Mesothelial cell of epicardium (in vitro differentiated cells): ENCODE measurements around the gene SYT9. TPM values are rescaled to one million over a fixed set of nuclear protein-coding genes. Genes with fewer than 3 reads are reported as not detected.
A peak's percentile ranks its signal among the peaks of the same experiment; 100 is the strongest.

Experiments used
- DNase-seq, 2 experiments: peaks; one replicate each; pipeline ENCODE4 v3.0.0; 2021; ENCODE audit warnings: low spot score in 2 of 2; ENCODE audit not compliant: unreplicated experiment in 2 of 2
- H3K27ac Mint-ChIP-seq: 2 replicates; pipeline ENCODE4 v1.8.0; 2021; ENCODE audit warnings: mixed read lengths
- H3K27me3 Mint-ChIP-seq: 2 replicates; pipeline ENCODE4 v1.8.0; 2021; ENCODE audit warnings: low read depth, mixed read lengths
- H3K36me3 Mint-ChIP-seq: 2 replicates; pipeline ENCODE4 v1.8.0; 2021; ENCODE audit warnings: mixed read lengths
- H3K4me1 Mint-ChIP-seq: 2 replicates; pipeline ENCODE4 v1.8.0; 2021; ENCODE audit warnings: mixed read lengths
- H3K4me3 Mint-ChIP-seq: 2 replicates; pipeline ENCODE4 v1.8.0; 2021; ENCODE audit warnings: mild to moderate bottlenecking, moderate library complexity, mixed read lengths
- H3K9me3 Mint-ChIP-seq: 2 replicates; pipeline ENCODE4 v1.8.0; 2021; ENCODE audit warnings: mixed read lengths
- CTCF ChIP-seq: fragments of 200-600 bp; sonication (generic); IDR thresholded peaks from one replicate; pipeline ENCODE4 v1.5.0; 2021; ENCODE audit warnings: antibody characterized with exemption; ENCODE audit not compliant: unreplicated experiment
- total RNA-seq: library from RNA; stranded (reverse); gene quantifications from 3 replicates; pipeline ENCODE4 v1.2.1, GENCODE V29; 2021

The SYT9 gene
- total RNA-seq, 1 donor from 2014 or later = 3.7 TPM

GRCh38 chr11:7484645-7485044, 232.9 kb downstream of the SYT9 start:
- peaks cover 14% of the 10 kb centered on the region for H3K36me3 Mint-ChIP-seq
- no peaks in the 10 kb centered on the region for H3K9me3 Mint-ChIP-seq
- peak in 1 of 2 experiments; percentile 41 for DNase-seq
- H3K27me3 Mint-ChIP-seq = no peaks in the 10 kb centered on the region
- H3K4me1 Mint-ChIP-seq = peaks cover 39% of the 10 kb centered on the region
- no peak overlapping the region for H3K27ac Mint-ChIP-seq
- peak overlapping the region; percentile 72 for H3K4me3 Mint-ChIP-seq
- TF ChIP-seq CTCF = no peak

- H3K27me3 Mint-ChIP-seq = no peaks in the 10 kb centered on the region
- H3K4me3 Mint-ChIP-seq = peak within 1 kb of the TSS; percentile 72
- H3K27ac Mint-ChIP-seq = no peak within 1 kb of the TSS
Observed at GRCh38 chr11:7485186-7486097, 233.7 kb downstream of the SYT9 start, which contains the start of gene OLFML1. Gene OLFML1 (plus strand): TSS chr11:7485506. CDS start chr11:7485876, 370 bp downstream.

GRCh38 chr11:7486098-7486780, 234.5 kb downstream of the SYT9 start:
- Mint-ChIP-seq H3K9me3 (no peaks in the 10 kb centered on the region), H3K27me3 (no peaks in the 10 kb centered on the region), H3K36me3 (peaks cover 14% of the 10 kb centered on the region), H3K4me1 (peaks cover 39% of the 10 kb centered on the region), H3K4me3 (peak overlapping the region; percentile 72), H3K27ac (no peak overlapping the region)
- DNase-seq = no peak
- no peak for TF ChIP-seq CTCF

More at GRCh38 chr11:7485186-7486097, 233.7 kb downstream of the SYT9 start, which contains the start of gene OLFML1:
- Mint-ChIP-seq H3K36me3 (peaks cover 14% of the 10 kb centered on the region), H3K4me1 (peaks cover 39% of the 10 kb centered on the region), H3K9me3 (no peaks in the 10 kb centered on the region)
- no peak for TF ChIP-seq CTCF
- DNase-seq = no peak

- DNase-seq = peak in 1 of 2 experiments; percentile 39
- no peaks in the 10 kb centered on the region for H3K27me3 Mint-ChIP-seq
- H3K9me3 Mint-ChIP-seq = no peaks in the 10 kb centered on the region
- peaks cover 39% of the 10 kb centered on the region for H3K4me1 Mint-ChIP-seq
- no peak overlapping the region for H3K27ac Mint-ChIP-seq
- peaks cover 14% of the 10 kb centered on the region for H3K36me3 Mint-ChIP-seq
- TF ChIP-seq CTCF = no peak
- H3K4me3 Mint-ChIP-seq = peak overlapping the region; percentile 72
Observed at GRCh38 chr11:7486781-7487140, 235.1 kb downstream of the SYT9 start.

- Mint-ChIP-seq H3K4me1 (peaks cover 39% of the 10 kb centered on the region), H3K4me3 (peak overlapping the region; percentile 72)
Observed at GRCh38 chr11:7487360-7487759, 235.7 kb downstream of the SYT9 start.

More at GRCh38 chr11:7487360-7487759, 235.7 kb downstream of the SYT9 start:
- Mint-ChIP-seq H3K27me3 (no peaks in the 10 kb centered on the region), H3K27ac (no peak overlapping the region), H3K9me3 (no peaks in the 10 kb centered on the region), H3K36me3 (peaks cover 14% of the 10 kb centered on the region)
- TF ChIP-seq CTCF = no peak
- no peak for DNase-seq
